NCI-H82 treated with DMSO at 0.1 percent for 48 hours (cell line): Measurements from ENCODE around the gene ALOX12B.
"Not testable (repeated sequence)": the region's sequence is repeated elsewhere in the genome, so short reads cannot be mapped to it uniquely, and the experiment has no call there.

ENCODE experiments used
- DNase-seq: peaks from one replicate; lab custom pipeline; 2025; ENCODE audit not compliant: unreplicated experiment; lab: John Stamatoyannopoulos, UW

The ALOX12B gene

GRCh38 chr17:8046929-8047768, 40.4 kb downstream of the ALOX12B start:
- no peak for DNase-seq

GRCh38 chr17:8046306-8046928, 41.1 kb downstream of the ALOX12B start:
- no peak for DNase-seq

- no peak for DNase-seq
Observed at GRCh38 chr17:8044819-8045810, 42.4 kb downstream of the ALOX12B start.

- no peak for DNase-seq
Observed at GRCh38 chr17:8041979-8042378, 45.5 kb downstream of the ALOX12B start.

- DNase-seq, result peak; percentile 77
Observed at GRCh38 chr17:8041249-8041928, 46.1 kb downstream of the ALOX12B start.

- DNase-seq, result no peak
Observed at GRCh38 chr17:8039611-8040168, 47.8 kb downstream of the ALOX12B start.

GRCh38 chr17:8038954-8039610, 48.4 kb downstream of the ALOX12B start, which contains the start of gene ALOX15B:
Gene ALOX15B (plus strand): TSS chr17:8039059. CDS start chr17:8039156, 97 bp downstream.
- DNase-seq, result no peak

GRCh38 chr17:8032442-8032841, 55.1 kb downstream of the ALOX12B start:
- DNase-seq, result no peak

- DNase-seq, result no peak
Observed at GRCh38 chr17:8031950-8032349, 55.6 kb downstream of the ALOX12B start.

GRCh38 chr17:8031261-8031661, 56.3 kb downstream of the ALOX12B start:
- no peak for DNase-seq

GRCh38 chr17:8029121-8029520, 58.4 kb downstream of the ALOX12B start:
- no peak for DNase-seq

- DNase-seq, result peak; percentile 75
Observed at GRCh38 chr17:8025176-8025911, 62.2 kb downstream of the ALOX12B start.

GRCh38 chr17:8024161-8024560, 63.4 kb downstream of the ALOX12B start:
- not testable (repeated sequence) for DNase-seq
